ENCODE data around the gene MAPK1. TPM values are rescaled to one million over a fixed set of nuclear protein-coding genes. Genes with fewer than 3 reads are reported as not detected.

MAPK1 gene
- total RNA-seq, 4 donors from 2014 or later, result 29.4 to 47.3 (median 33.1) TPM

- TF ChIP-seq CTCF (IDR thresholded peaks at IDR 0.05; ENCODE audit: low read depth), result no peak
Observed at GRCh38 chr22:21862386-21863245, 4.8 kb downstream of the MAPK1 start.

- TF ChIP-seq CTCF (IDR thresholded peaks at IDR 0.05; ENCODE audit: low read depth), result no peak
Observed at GRCh38 chr22:21861851-21862250, 5.6 kb downstream of the MAPK1 start.

- no peak for TF ChIP-seq CTCF (IDR thresholded peaks at IDR 0.05; ENCODE audit: low read depth)
Observed at GRCh38 chr22:21861264-21861848, 6.1 kb downstream of the MAPK1 start.

GRCh38 chr22:21860491-21861039 is 6.9 kb downstream of the MAPK1 start:
- TF ChIP-seq CTCF (IDR thresholded peaks at IDR 0.05; ENCODE audit: low read depth), result no peak

- TF ChIP-seq CTCF (IDR thresholded peaks at IDR 0.05; ENCODE audit: low read depth), result no peak
Observed at GRCh38 chr22:21858025-21858764, 9.2 kb downstream of the MAPK1 start.

- no peak for TF ChIP-seq CTCF (IDR thresholded peaks at IDR 0.05; ENCODE audit: low read depth)
Observed at GRCh38 chr22:21857481-21857914, 9.9 kb downstream of the MAPK1 start.

- TF ChIP-seq CTCF (IDR thresholded peaks at IDR 0.05; ENCODE audit: low read depth), result no peak
Observed at GRCh38 chr22:21856868-21857267, 10.6 kb downstream of the MAPK1 start.

All from subcutaneous adipose tissue (tissue), 4 donors.